Neural progenitor cell (in vitro differentiated cells): ENCODE data around the gene FAHD1.

ENCODE experiments used
- CTCF ChIP-seq: fragments of 200-600 bp; sonication (generic); IDR thresholded peaks from 2 replicates; pipeline ENCODE4 v1.5.1; 2017; ENCODE audit warnings: antibody characterized with exemption, mild to moderate bottlenecking
- EZH2 ChIP-seq: fragments of 200-600 bp; sonication (generic); IDR thresholded peaks from 2 replicates; pipeline ENCODE4 v1.6.1; 2017; ENCODE audit warnings: antibody characterized with exemption, mild to moderate bottlenecking, moderate library complexity
- EZH2phosphoT487 ChIP-seq: fragments of 200-600 bp; sonication (generic); IDR thresholded peaks from 2 replicates; pipeline ENCODE4 v1.6.1; 2017; ENCODE audit warnings: antibody characterized with exemption

DNA sequence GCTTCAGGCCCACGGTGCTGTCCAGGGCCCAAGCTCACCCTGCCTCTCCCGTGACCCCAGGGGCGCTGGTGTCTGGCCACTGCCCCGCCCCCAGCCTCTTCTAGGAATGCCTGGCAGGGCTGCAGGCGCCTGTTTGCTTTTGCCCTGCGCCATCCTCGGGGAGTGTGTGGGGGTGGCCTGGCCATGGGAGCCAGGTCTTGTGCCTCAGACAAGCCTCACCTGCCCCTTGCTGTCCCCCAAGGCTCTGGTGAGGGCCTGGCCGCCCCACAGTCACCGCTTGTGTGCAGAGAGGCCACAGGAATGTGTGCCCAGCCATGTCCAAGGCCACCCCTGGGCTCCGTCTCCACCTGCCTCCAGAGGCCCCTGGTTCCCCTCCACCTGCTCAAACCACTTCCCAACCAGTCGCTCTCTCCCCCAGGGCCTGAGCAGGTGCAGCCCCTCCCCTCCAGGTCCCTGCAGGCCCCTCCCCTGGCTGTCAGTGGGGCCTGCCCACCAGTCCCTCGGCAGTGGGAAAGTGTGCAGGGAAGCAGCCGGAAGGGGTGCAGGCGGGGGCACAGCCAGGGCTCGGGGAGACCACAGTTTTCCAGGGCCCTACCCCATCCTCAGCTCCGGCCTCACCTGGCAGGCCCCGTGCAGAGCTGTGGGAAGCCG lies 32.7 kb upstream of the FAHD1 start:
- no peak for TF ChIP-seq EZH2phosphoT487
- no peak for TF ChIP-seq CTCF
- TF ChIP-seq EZH2, result no peak
